ENCODE data around the gene PPP2R3C. TPM values are rescaled to one million over a fixed set of nuclear protein-coding genes. Genes with fewer than 3 reads are reported as not detected.

The PPP2R3C gene
- total RNA-seq, 1 experiment from 2014 or later = 15.2 TPM

- Histone ChIP-seq H3K27me3 (ENCODE audit: low read length) (no peaks in the 10 kb centered on the region), H3K27ac (ENCODE audit: low read length) (peak overlapping the region; percentile 92; the same call in 1 of the 2 replicates), H2AFZ (ENCODE audit: low read length) (peak overlapping the region; percentile 97), H3F3A (ENCODE audit: low read length, unreplicated experiment) (no peaks in the 10 kb centered on the region), H3K4me1 (ENCODE audit: insufficient read depth, low read length) (peaks cover 13% of the 10 kb centered on the region), H3K9ac (ENCODE audit: low read length) (peak overlapping the region; percentile 89), H3K79me2 (ENCODE audit: low read length) (peaks cover 42% of the 10 kb centered on the region), H3K36me3 (ENCODE audit: low read depth, low read length) (no peaks in the 10 kb centered on the region), H3K9me3 (ENCODE audit: low read length) (no peaks in the 10 kb centered on the region), H3K4me3 (ENCODE audit: low read length) (peak overlapping the region; percentile 83), H3K9me2 (replicated peaks; ENCODE audit: low read length) (no peaks in the 10 kb centered on the region), H4K20me1 (ENCODE audit: low read length) (no peaks in the 10 kb centered on the region), H3K4me2 (ENCODE audit: low read length) (peak overlapping the region; percentile 88)
- CTCF ChIA-PET = no interaction called here
- BruUV-seq (replicated peaks) = no TSS peak
- no peak for DNase-seq
- TF ChIP-seq CTCF (conservative IDR thresholded peaks at IDR 0.05; ENCODE audit: low read depth, low read length) (no peak), EZH2 (IDR thresholded peaks at IDR 0.05; ENCODE audit: low read length, unreplicated experiment) (no peak), EZH2phosphoT487 (IDR thresholded peaks at IDR 0.05; ENCODE audit: borderline replicate concordance, low read length) (no peak)
- intact Hi-C loops (cut with micrococcal nuclease) = loop anchor here (2.0 kb wide), 1 partner anchor 141 kb away; the partner anchor contains the start of gene SRP54
- POLR2A ChIA-PET (ENCODE audit: unreplicated experiment) = interaction anchor here (0.5 to 1.1 kb wide), 5 partner anchors 9 to 140 kb away, joined by 3 read pairs; partner anchors contain the start of genes FAM177A1 and SRP54
- ATAC-seq = no peak
Observed at GRCh38 chr14:35123388-35123703, 1.6 kb upstream of the PPP2R3C start.

- peak overlapping the region; percentile 97 for H2AFZ ChIP-seq (ENCODE audit: low read length)
- peak; percentile 17 for ATAC-seq
- H3F3A ChIP-seq (ENCODE audit: low read length, unreplicated experiment) = no peaks in the 10 kb centered on the region
- H3K9me3 ChIP-seq (ENCODE audit: low read length) = no peaks in the 10 kb centered on the region
- ChIA-PET CTCF (interaction anchor here (0.5 kb wide), 1 partner anchor 172 kb away, joined by 11 read pairs; no protein-coding TSS in a partner anchor), POLR2A (ENCODE audit: unreplicated experiment) (interaction anchor here (0.5 to 1.4 kb wide), 6 partner anchors 9 to 140 kb away, joined by 3 to 5 read pairs (median 3); partner anchors contain the start of genes FAM177A1 and SRP54)
- H3K27me3 ChIP-seq (ENCODE audit: low read length) = no peaks in the 10 kb centered on the region
- H3K9ac ChIP-seq (ENCODE audit: low read length) = peak overlapping the region; percentile 89
- intact Hi-C loops (cut with micrococcal nuclease) = loop anchor here (1.0 to 2.0 kb wide), 2 partner anchors 77 to 140 kb away; partner anchors contain the start of genes FAM177A1 and SRP54
- DNase-seq = peak; percentile 41
- BruUV-seq (replicated peaks) = no TSS peak
- H3K4me3 ChIP-seq (ENCODE audit: low read length) = peak overlapping the region; percentile 83
- TF ChIP-seq CTCF (conservative IDR thresholded peaks at IDR 0.05; ENCODE audit: low read depth, low read length) (no peak), EZH2 (IDR thresholded peaks at IDR 0.05; ENCODE audit: low read length, unreplicated experiment) (no peak), EZH2phosphoT487 (IDR thresholded peaks at IDR 0.05; ENCODE audit: borderline replicate concordance, low read length) (no peak)
- no peaks in the 10 kb centered on the region for H3K9me2 ChIP-seq (replicated peaks; ENCODE audit: low read length)
- peak overlapping the region; percentile 88 for H3K4me2 ChIP-seq (ENCODE audit: low read length)
- peaks cover 37% of the 10 kb centered on the region for H3K79me2 ChIP-seq (ENCODE audit: low read length)
- peaks cover 13% of the 10 kb centered on the region for H3K4me1 ChIP-seq (ENCODE audit: insufficient read depth, low read length)
- H3K27ac ChIP-seq (ENCODE audit: low read length) = peak overlapping the region; percentile 92
- no peaks in the 10 kb centered on the region for H4K20me1 ChIP-seq (ENCODE audit: low read length)
- H3K36me3 ChIP-seq (ENCODE audit: low read depth, low read length) = no peaks in the 10 kb centered on the region
Observed at GRCh38 chr14:35122696-35123387, 1.1 kb upstream of the PPP2R3C start.
